Gastroesophageal sphincter (tissue), 4 donors: ENCODE results near the gene U2AF1. TPM values are rescaled to one million over a fixed set of nuclear protein-coding genes. Genes with fewer than 3 reads are reported as not detected.

ENCODE experiments used
- total RNA-seq, 4 donors: library from RNA; depleted of rRNA; stranded (reverse); fragments of >200 nt; gene quantifications; one replicate each; pipeline ENCODE4 v1.1.0, GENCODE V29; 2016

Gene U2AF1
- total RNA-seq, 4 donors from 2014 or later = 26.6 to 49.5 (median 41.4) TPM

Other genes starting within 250 kb of the U2AF1 start
- gene WDR4, start 228.0 kb downstream of the U2AF1 start, total RNA-seq = 10 to 100 TPM in 1 of 4 donors, 1 to 10 TPM in 3; 3.9 to 10.0 (median 7.5) TPM
- gene NDUFV3, start 214.3 kb downstream of the U2AF1 start, total RNA-seq = 10 to 100 TPM; 53.6 to 79.1 (median 72.1) TPM
- gene ERVH48-1, start 181.9 kb downstream of the U2AF1 start, total RNA-seq = not detected
- 10 to 100 TPM; 12.9 to 15.3 (median 15.1) TPM for gene PKNOX1, start 133.0 kb downstream of the U2AF1 start, total RNA-seq
- gene CBS, start 31.7 kb downstream of the U2AF1 start, total RNA-seq = 10 to 100 TPM in 3 of 4 donors, 1 to 10 TPM in 1; 9.7 to 27.2 (median 19.0) TPM
- not detected for gene CRYAA, start 61.4 kb upstream of the U2AF1 start, total RNA-seq